A549 (cell line): ENCODE measurements around the gene RNF220. TPM values are rescaled to one million over a fixed set of nuclear protein-coding genes. Genes with fewer than 3 reads are reported as not detected.

Experiments used
- ATAC-seq, 2 experiments: fragments of 200-7000 bp in 1 of 2; fragments of >200 bp in 1 of 2; cut with Nextera tagmentation in 1 of 2; cut with Tn5 transposase in 1 of 2; 3 replicates each; pipeline versions ENCODE4 v1.8.0 to v1.9.1; 2018 to 2020; ENCODE audit warnings: mild to moderate bottlenecking in 1 of 2, moderate library complexity in 1 of 2
- CTCF ChIA-PET: fragments of 300-600 bp; sonication (Branson Sonifier 250); formaldehyde crosslinking; extraction: SDS; loops from one replicate; lab custom pipeline; 2021; ENCODE audit warnings: antibody characterized with exemption, inconsistent platforms; lab: Yijun Ruan, JAX
- POLR2A ChIA-PET: fragments of 350-600 bp; formaldehyde crosslinking; extraction: SDS; loops from one replicate; lab custom pipeline; 2021; ENCODE audit warnings: antibody characterized with exemption, inconsistent platforms; lab: Yijun Ruan, JAX
- DNase-seq, 2 experiments: peaks; one replicate each; pipeline versions ENCODE4 v3.0.0 to v3.0.0-alpha.2; 2011 to 2016; ENCODE audit warnings: low read depth in 1 of 2, low spot score in 1 of 2
- FAIRE-seq: peaks from 2 replicates; lab custom pipeline; 2011; peaks lifted over from hg19 to GRCh38; lab: Jason Lieb, UNC
- H3K27ac ChIP-seq, 2 experiments: fragments of >200 bp; sonication (Bioruptor Twin); formaldehyde crosslinking; 3 replicates each; pipeline ENCODE4 v1.5.1; 2016 to 2017
- H3K4me1 ChIP-seq: fragments of >200 bp; sonication (Bioruptor Twin); formaldehyde crosslinking; 3 replicates; pipeline ENCODE4 v1.6.1; 2016
- H3K4me2 ChIP-seq: fragments of >200 bp; sonication (Bioruptor Twin); formaldehyde crosslinking; 3 replicates; pipeline ENCODE4 v1.6.1; 2016
- H3K4me3 ChIP-seq: fragments of >200 bp; sonication (Bioruptor Twin); formaldehyde crosslinking; 3 replicates; pipeline ENCODE4 v1.5.1; 2016
- H3K9me3 ChIP-seq: fragments of >200 bp; sonication (Bioruptor Twin); formaldehyde crosslinking; 3 replicates; pipeline ENCODE4 v1.6.1; 2016
- CBX2 ChIP-seq: fragments of 200-600 bp; sonication (generic); IDR thresholded peaks from 2 replicates; pipeline ENCODE4 v1.6.1; 2016; ENCODE audit warnings: low read depth, mild to moderate bottlenecking, borderline replicate concordance
- FOSB ChIP-seq: fragments of 250-450 bp; sonication (Bioruptor Pico); IDR thresholded peaks from 2 replicates; pipeline ENCODE4 v1.5.0; 2020; ENCODE audit warnings: mild to moderate bottlenecking, moderate library complexity
- FOSL2 ChIP-seq, 2 experiments: fragments of 450-650 bp in 1 of 2; fragments of >200 bp in 1 of 2; sonication (Bioruptor Twin) in 1 of 2; formaldehyde crosslinking; IDR thresholded peaks; 2 replicates each; pipeline versions ENCODE4 v1.5.0 to v1.6.1; 2016 to 2020; ENCODE audit warnings: mild to moderate bottlenecking in 1 of 2, moderate library complexity in 1 of 2
- FOXS1 ChIP-seq: fragments of 250-450 bp; sonication (Bioruptor Pico); IDR thresholded peaks from 2 replicates; pipeline ENCODE4 v1.5.0; 2020; ENCODE audit warnings: mild to moderate bottlenecking, moderate library complexity
- HES2 ChIP-seq: fragments of >200 bp; sonication (Bioruptor Twin); formaldehyde crosslinking; IDR thresholded peaks from 2 replicates; pipeline ENCODE4 v1.6.1; 2016
- HOXB13 ChIP-seq: fragments of 250-450 bp; sonication (Bioruptor Pico); IDR thresholded peaks from 2 replicates; pipeline ENCODE4 v1.5.0; 2020; ENCODE audit warnings: low read depth, mild to moderate bottlenecking, moderate library complexity
- MYC ChIP-seq: IDR thresholded peaks from 2 replicates; pipeline ENCODE4 v1.6.1; 2012; ENCODE audit warnings: mild to moderate bottlenecking, inconsistent platforms, low read length, improper control_type of control experiment, borderline replicate concordance
- PHF8 ChIP-seq: fragments of 200-600 bp; sonication (generic); IDR thresholded peaks from 2 replicates; pipeline ENCODE4 v1.6.1; 2016; ENCODE audit warnings: low read depth, mild to moderate bottlenecking, antibody characterized with exemption, moderate library complexity, borderline replicate concordance
- POLR2A ChIP-seq: IDR thresholded peaks from 2 replicates; pipeline ENCODE4 v1.6.1; 2012; ENCODE audit warnings: mild to moderate bottlenecking, low read length
- POLR2AphosphoS2 ChIP-seq: conservative IDR thresholded peaks from 2 replicates; pipeline ENCODE4 v1.6.1; 2012; ENCODE audit warnings: low read length, improper control_type of control experiment, inconsistent platforms
- TFCP2L1 ChIP-seq: fragments of 250-450 bp; sonication (Bioruptor Pico); IDR thresholded peaks from 2 replicates; pipeline ENCODE4 v1.5.0; 2021; ENCODE audit warnings: mild to moderate bottlenecking
- TP53 ChIP-seq: fragments of 250-450 bp; sonication (Bioruptor Pico); IDR thresholded peaks from 2 replicates; pipeline ENCODE4 v1.5.0; 2021; ENCODE audit warnings: mild to moderate bottlenecking, moderate library complexity
- ZSCAN20 ChIP-seq: fragments of 250-450 bp; sonication (Bioruptor Pico); IDR thresholded peaks from 2 replicates; pipeline ENCODE4 v1.8.0; 2022; ENCODE audit warnings: mild to moderate bottlenecking, moderate library complexity
- WGBS: methylation state at CpG from one replicate; pipeline ENCODE4 v1.1.6; 2017; ENCODE audit errors: missing lambda C conversion rate; 5-methylcytosine and 5-hydroxymethylcytosine counted together
- polyA plus RNA-seq, 4 experiments: library from polyadenylated mRNA; depleted of rRNA in 3 of 4; stranded (reverse); fragments of >200 nt; fragmentation: RNase III in 1 of 4; extraction: RNeasy Plus Mini Kit Qiagen cat#74134 plus additional on column Dnase treatment in 1 of 4; gene quantifications; 2 replicates in 3 of 4; 3 replicates in 1 of 4; pipeline ENCODE4 v1.2.3, GENCODE V29; 2011 to 2017
- TF ChIP-seq, protein P1 (sequence below): IDR thresholded peaks from 2 replicates; pipeline ENCODE4 v1.6.1; 2012
- TF ChIP-seq, protein P2 (sequence below): fragments of 150-350 bp; IDR thresholded peaks from 2 replicates; pipeline ENCODE4 v1.6.1; 2014; ENCODE audit warnings: low read depth, mild to moderate bottlenecking, low read length
- TF ChIP-seq, protein P3 (sequence below): fragments of 250-450 bp; sonication (Bioruptor Pico); IDR thresholded peaks from 2 replicates; pipeline ENCODE4 v1.5.0; 2021; ENCODE audit warnings: mild to moderate bottlenecking, moderate library complexity, borderline replicate concordance

Gene RNF220
- polyA plus RNA-seq, 2 of the 4 experiments (the other 2 are of a cell fraction): 53.4 to 54.5 TPM

- no peak for TF ChIP-seq ZSCAN20 (CRISPR knock-in tag)
- TF ChIP-seq, protein P1, sequence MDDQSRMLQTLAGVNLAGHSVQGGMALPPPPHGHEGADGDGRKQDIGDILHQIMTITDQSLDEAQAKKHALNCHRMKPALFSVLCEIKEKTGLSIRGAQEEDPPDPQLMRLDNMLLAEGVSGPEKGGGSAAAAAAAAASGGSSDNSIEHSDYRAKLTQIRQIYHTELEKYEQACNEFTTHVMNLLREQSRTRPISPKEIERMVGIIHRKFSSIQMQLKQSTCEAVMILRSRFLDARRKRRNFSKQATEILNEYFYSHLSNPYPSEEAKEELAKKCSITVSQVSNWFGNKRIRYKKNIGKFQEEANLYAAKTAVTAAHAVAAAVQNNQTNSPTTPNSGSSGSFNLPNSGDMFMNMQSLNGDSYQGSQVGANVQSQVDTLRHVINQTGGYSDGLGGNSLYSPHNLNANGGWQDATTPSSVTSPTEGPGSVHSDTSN: no peak
- TF ChIP-seq FOSL2 (IDR thresholded peaks at IDR 0.05): no peak
- TF ChIP-seq FOSL2 (CRISPR knock-in tag; IDR thresholded peaks at IDR 0.05): no peak
- TF ChIP-seq, protein P2, sequence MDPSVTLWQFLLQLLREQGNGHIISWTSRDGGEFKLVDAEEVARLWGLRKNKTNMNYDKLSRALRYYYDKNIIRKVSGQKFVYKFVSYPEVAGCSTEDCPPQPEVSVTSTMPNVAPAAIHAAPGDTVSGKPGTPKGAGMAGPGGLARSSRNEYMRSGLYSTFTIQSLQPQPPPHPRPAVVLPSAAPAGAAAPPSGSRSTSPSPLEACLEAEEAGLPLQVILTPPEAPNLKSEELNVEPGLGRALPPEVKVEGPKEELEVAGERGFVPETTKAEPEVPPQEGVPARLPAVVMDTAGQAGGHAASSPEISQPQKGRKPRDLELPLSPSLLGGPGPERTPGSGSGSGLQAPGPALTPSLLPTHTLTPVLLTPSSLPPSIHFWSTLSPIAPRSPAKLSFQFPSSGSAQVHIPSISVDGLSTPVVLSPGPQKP: no peak
- no peak for TF ChIP-seq HOXB13 (CRISPR knock-in tag)
- no peak for TF ChIP-seq TP53 (CRISPR knock-in tag)
These were observed 277.1 kb downstream of the RNF220 start (continued) for GRCh38 chr1:44681905-44682882.

- FAIRE-seq (no peak), ATAC-seq (no peak), DNase-seq (no peak)
- Histone ChIP-seq H3K4me1 (no peaks in the 10 kb centered on the region), H3K4me2 (no peak overlapping the region), H3K9me3 (no peaks in the 10 kb centered on the region), H3K27ac (no peak overlapping the region), H3K4me3 (no peak overlapping the region)
- no peak for TF ChIP-seq POLR2AphosphoS2
- no peak for TF ChIP-seq ZSCAN20 (CRISPR knock-in tag)
- TF ChIP-seq POLR2A: no peak
- TF ChIP-seq HES2: no peak
- TF ChIP-seq TP53 (CRISPR knock-in tag): no peak
- TF ChIP-seq MYC: no peak
- TF ChIP-seq CBX2: no peak
- no peak for TF ChIP-seq PHF8
- TF ChIP-seq FOSB (CRISPR knock-in tag): no peak
- TF ChIP-seq, protein P3, sequence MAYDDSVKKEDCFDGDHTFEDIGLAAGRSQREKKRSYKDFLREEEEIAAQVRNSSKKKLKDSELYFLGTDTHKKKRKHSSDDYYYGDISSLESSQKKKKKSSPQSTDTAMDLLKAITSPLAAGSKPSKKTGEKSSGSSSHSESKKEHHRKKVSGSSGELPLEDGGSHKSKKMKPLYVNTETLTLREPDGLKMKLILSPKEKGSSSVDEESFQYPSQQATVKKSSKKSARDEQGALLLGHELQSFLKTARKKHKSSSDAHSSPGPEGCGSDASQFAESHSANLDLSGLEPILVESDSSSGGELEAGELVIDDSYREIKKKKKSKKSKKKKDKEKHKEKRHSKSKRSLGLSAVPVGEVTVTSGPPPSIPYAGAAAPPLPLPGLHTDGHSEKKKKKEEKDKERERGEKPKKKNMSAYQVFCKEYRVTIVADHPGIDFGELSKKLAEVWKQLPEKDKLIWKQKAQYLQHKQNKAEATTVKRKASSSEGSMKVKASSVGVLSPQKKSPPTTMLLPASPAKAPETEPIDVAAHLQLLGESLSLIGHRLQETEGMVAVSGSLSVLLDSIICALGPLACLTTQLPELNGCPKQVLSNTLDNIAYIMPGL: no peak
- TF ChIP-seq FOXS1 (CRISPR knock-in tag): no peak
- ChIA-PET POLR2A (no interaction called here), CTCF (interaction anchor here (0.6 to 2.4 kb wide), 5 partner anchors 8 to 635 kb away, joined by 3 to 5 read pairs (median 3); partner anchors contain the start of gene ARMH1)
- WGBS: 84% methylated on average over 3 of the region's 3 CpGs
These were observed 277.8 kb downstream of the RNF220 start for GRCh38 chr1:44682883-44683265.

DNA sequence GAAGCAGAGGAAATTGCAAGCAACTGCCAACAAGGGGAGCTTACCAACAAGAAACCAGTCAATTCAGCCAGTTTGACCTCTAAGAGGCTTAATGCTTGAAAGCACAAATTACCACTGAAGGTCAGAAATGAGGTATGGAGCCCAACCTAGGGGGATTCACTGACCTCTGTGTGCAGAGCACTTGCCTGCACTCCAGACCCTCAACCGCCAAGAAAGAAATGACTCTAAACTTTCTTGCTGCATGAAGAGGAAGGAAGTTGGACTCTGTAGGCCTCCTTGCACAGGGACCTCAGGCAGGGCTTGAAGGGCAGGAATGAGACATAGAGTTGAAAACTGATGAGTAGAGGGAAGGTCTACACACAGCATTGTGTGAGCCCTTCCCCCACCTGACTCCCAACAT, 279.5 kb downstream of the RNF220 start:
- POLR2A ChIA-PET: no interaction called here
- H3K4me1 ChIP-seq: peaks cover 5% of the 10 kb centered on the region; the same call in 2 of the 3 replicates
- WGBS: 92% methylated on average over 1 of the region's 1 CpG
- no peak overlapping the region for H3K4me2 ChIP-seq
- H3K9me3 ChIP-seq: no peaks in the 10 kb centered on the region
- H3K4me3 ChIP-seq: no peak overlapping the region
- CTCF ChIA-PET: interaction anchor here (1.0 kb wide), 1 partner anchor 32 kb away, joined by 3 read pairs; no protein-coding TSS in a partner anchor
- no peak for DNase-seq
- no peak overlapping the region for H3K27ac ChIP-seq
- ATAC-seq: no peak
- TF ChIP-seq ZSCAN20 (CRISPR knock-in tag) (no peak), TFCP2L1 (no peak)
- FAIRE-seq: no peak
